GM19240 (cell line): Measurements from ENCODE around the gene PIAS4.
"Not testable (repeated sequence)": the region's sequence is repeated elsewhere in the genome, so short reads cannot be mapped to it uniquely, and the experiment has no call there.

Source experiments
- DNase-seq: peaks from one replicate; pipeline ENCODE4 v3.0.0; 2011; ENCODE audit warnings: low spot score; ENCODE audit not compliant: insufficient read length

The PIAS4 gene

DNA sequence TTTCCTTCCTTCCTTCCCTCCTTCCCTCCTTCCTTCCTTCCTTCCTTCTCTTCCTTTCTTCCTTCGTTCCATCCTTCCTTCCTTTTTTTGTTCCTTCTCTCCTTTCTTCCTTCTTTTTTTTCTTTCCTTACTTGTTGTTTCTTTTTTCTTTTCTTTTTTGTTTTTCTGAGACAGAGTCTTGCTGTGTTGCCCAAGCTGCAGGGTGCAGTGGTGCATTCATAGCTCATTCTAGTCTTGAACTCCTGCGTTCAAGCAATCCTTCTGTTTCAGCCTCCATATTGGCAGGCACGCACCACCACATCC is 16.8 kb upstream of the PIAS4 start:
- DNase-seq = no peak

- DNase-seq = no peak
These were observed 11.9 kb upstream of the PIAS4 start for GRCh38 chr19:3995607-3996006.

DNA sequence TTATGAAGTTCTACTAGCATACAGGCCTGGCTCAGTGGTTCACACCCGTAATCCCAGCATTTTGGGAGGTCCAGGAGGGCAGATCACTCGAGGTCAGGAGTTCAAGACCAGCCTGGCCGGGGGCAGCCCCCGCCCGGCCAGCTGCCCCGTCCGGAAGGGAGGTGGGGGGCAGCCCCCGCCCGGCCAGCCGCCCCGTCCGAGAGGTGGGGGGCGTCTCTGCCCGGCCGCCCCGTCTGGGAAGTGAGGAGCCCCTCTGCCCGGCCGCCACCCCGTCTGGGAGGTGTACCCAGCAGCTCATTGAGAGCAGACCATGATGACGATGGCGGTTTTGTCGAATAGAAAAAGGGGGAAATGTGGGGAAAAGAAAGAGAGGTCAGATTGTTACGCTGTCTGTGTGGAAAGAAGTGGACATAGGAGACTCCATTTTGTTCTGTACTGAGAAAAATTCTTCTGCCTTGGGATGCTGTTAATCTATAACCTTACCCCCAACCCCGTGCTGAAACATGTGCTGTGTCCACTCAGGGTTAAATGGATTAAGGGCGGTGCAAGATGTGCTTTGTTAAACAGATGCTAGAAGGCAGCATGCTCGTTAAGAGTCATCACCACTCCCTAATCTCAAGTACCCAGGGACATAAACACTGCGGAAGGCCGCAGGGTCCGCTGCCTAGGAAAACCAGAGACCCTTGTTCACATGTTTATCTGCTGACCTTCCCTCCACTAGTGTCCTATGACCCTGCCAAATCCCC is 8.7 kb upstream of the PIAS4 start:
- DNase-seq = not testable (repeated sequence)

- not testable (repeated sequence) for DNase-seq
These were observed 6.7 kb upstream of the PIAS4 start for GRCh38 chr19:4000798-4001197.

DNA sequence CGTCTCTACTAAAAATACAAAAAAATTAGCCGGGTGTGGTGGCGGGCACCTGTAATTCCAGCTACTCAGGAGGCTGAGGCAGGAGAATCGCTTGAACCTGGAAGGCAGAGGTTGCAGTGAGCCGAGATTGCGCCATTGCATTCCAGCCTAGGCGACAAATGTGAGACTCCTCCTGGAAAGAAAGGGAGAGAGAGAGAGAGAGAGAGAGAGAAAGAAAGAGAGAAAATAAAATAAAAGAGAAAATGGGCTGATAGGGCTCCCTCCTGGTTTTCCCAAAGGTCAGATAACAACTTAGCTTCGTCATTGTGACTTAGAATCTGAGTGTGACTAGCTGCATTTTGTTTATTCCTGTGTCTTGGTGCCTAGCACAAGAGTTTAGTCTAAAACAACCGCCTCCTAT is 2.1 kb upstream of the PIAS4 start:
- not testable (repeated sequence) for DNase-seq

DNA sequence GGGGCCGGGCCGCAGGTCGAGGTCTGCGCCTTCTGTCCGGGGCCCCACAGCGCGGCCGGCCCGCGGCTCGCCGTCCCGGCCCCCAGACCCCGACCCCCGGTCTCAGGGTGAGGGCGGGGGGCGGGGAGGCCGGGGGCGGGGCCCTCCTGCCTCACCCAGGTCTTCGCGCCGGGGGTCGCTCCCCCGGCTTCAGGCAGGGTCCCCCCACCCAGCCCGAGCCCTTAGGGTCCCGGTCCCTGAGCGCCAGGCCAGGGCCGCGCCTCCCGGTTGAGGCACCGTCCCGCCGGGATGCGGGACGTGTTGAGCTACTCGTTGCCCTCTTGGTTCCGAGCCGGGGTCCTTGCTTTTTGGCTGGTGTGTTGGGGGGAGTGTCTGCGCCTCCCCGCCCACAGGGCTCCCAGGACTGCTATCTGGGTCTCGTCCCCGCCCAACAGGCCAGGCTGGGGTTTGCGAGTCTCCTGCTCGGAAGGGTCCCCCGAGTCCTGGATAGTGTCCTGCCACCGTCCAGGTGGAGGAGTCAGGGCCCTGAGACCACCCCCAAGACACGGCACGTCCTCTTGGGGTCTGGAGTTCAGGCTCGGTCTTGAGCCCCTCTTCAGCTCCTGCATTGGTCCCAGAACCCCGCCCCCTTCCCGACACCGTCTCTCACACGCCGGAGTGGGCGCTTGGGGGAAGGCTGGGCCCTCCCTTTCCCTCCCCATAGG is 452 bp downstream of the PIAS4 start:
- no peak for DNase-seq

DNA sequence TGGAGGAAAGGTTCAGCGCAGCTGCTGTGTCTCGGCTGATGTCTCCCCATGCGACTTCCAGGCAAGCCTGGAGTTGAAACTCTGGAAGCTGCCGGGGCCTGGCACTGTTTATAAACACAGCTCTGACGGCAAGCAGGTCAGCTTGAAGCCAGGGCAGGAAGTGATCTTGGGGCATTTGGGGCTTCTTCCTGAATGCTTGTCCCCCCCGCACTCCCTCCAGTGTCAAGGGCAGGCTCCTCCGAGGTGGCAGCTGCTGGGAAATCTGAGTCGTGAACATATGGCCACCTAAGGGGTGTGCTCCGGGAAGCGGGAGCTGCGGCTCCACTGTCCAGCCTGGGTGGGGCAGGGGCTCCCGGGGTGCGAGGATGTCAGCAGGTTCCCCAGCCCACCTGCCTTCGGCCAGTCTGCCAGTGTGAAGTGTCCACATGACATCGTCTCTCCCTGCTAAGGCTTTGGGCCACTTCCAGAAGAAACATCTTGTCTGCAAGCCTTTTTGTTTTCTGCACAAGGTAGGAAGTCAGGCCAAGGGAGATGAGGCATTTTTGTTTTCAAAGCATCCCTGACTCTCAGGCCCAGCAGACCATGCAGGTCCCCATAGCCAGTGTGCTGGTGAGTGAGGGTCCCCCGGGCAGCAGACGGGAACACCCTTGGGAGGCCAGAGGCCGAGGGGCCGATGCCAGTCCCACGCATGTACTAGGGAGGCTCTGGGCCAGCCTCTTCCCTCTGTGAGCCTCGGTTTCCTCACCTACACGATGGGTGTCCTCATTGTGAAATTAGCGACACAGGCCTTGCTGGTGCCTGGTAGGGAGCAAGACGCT is 2.7 kb downstream of the PIAS4 start:
- DNase-seq = no peak

DNA sequence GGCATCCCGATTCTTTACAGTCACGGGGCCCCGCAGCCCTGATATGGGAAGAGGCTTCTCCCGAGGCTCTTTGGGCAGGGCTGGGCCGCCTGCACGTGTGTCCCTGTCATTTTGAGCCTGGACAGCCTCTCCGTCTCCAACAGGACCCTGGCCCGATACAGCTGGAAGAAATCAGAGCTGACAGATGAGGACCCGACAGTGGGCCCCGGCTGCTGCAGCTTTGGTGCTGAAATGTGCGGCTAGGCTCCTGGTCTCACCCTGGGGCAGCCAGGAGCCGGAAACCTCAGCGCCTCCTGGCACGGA is 3.2 kb downstream of the PIAS4 start:
- no peak for DNase-seq

- not testable (repeated sequence) for DNase-seq
These were observed 3.9 kb downstream of the PIAS4 start for GRCh38 chr19:4011430-4011829.

- no peak for DNase-seq
These were observed 4.8 kb downstream of the PIAS4 start for GRCh38 chr19:4012092-4012974.

- no peak for DNase-seq
These were observed 5.6 kb downstream of the PIAS4 start for GRCh38 chr19:4012975-4013634.

- DNase-seq = no peak
These were observed 6.5 kb downstream of the PIAS4 start for GRCh38 chr19:4013886-4014540.

GRCh38 chr19:4014541-4015491 is 7.3 kb downstream of the PIAS4 start:
- no peak for DNase-seq

- DNase-seq = no peak
These were observed 8.3 kb downstream of the PIAS4 start for GRCh38 chr19:4015705-4016402.

DNA sequence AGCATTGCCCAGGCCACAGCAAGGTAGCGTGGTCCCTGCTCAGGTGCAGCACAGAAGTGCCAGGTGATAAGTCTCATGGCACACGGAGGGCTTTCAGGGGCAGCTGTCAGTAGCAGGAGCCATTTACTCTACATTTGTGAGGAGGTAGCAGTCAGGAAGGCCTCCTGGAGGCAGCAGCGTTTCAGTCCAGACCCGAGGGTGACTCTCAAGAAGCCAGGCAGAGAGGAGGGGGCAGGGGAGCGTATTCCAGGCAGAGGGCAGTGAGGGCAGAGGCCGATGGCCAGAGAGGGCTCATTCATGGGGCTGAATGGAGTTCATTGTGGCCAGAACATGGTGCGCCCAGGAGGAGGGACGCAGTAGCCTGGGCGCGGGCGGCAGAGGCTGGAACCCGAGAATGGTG is 8.9 kb downstream of the PIAS4 start:
- no peak for DNase-seq

DNA sequence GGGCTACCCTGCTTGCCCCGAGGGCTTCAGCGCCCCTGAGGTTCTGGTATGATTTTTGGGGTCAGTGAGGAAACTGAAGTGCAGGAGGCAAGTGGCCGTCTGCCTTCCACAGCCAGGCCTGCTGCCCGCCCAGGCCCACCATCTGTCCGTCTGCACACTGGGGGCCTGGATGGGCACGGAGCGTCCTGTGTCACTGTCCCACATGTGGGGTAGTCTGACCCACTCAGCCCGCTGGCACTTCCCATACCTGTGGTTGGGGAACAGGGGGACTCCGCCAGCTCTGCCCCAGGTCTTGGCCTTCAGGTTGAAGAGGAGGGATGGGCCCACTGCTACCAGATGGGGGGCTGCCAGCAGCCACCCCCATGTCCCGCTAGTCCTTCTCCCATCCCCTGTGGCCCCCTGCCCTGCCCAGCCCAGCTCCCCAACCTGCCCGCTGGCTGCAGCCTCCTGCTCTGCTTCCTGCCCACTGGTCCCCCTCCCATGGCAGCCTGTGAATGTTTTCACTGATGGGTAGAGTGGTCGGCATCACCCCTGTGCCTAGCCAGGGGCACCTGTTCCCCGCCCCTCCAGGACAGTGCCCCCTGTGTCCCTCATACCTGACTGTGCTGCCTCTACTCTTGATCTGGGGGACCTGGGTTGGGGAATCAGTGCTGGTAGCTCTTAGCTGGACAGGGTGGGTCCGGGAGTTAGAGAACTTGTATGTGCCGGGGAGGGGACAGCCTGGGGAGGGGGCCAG is 9.5 kb downstream of the PIAS4 start:
- DNase-seq = no peak

DNA sequence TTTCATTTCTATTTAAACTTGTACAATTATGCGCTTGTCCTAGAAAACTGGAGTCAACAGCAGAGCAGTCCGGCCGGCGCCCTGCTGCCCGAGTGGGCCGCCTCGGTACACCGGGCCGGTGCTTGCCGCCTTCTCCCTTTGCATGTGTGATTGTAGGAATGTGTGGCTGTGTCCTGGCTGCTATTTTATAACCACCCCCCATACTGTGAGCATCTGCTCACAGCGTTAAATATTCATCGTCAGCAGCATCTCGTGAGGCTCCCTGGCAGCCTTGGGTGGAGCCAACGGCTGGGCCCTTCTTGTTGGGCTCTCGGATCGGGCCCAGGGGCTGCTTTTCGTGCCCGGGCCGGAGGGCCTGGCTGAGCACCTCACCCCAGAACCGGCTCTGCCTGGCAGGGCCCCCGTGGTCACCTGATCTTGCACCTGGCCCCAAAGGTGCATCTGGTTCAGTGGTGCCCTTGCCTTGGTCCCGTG is 10.6 kb downstream of the PIAS4 start:
- DNase-seq = no peak
